ENCODE measurements around the gene PPP1R26.
"Not testable (repeated sequence)": the region's sequence is repeated elsewhere in the genome, so short reads cannot be mapped to it uniquely, and the experiment has no call there.

The PPP1R26 gene

GRCh38 chr9:135505406-135506187 is 26.0 kb downstream of the PPP1R26 start:
- FAIRE-seq = no peak

GRCh38 chr9:135506327-135507103 is 26.9 kb downstream of the PPP1R26 start:
- FAIRE-seq = no peak

GRCh38 chr9:135507104-135508035 is 27.8 kb downstream of the PPP1R26 start:
- FAIRE-seq = no peak

GRCh38 chr9:135508211-135508820 is 28.7 kb downstream of the PPP1R26 start:
- FAIRE-seq = no peak

GRCh38 chr9:135509458-135509857 is 29.9 kb downstream of the PPP1R26 start:
- FAIRE-seq = no peak

- no peak for FAIRE-seq
These were observed 32.6 kb downstream of the PPP1R26 start for GRCh38 chr9:135512241-135512603.

GRCh38 chr9:135512904-135513303 is 33.3 kb downstream of the PPP1R26 start:
- FAIRE-seq = no peak

GRCh38 chr9:135513351-135513846 is 33.8 kb downstream of the PPP1R26 start:
- FAIRE-seq = no peak

- FAIRE-seq = not testable (repeated sequence)
These were observed 34.3 kb downstream of the PPP1R26 start for GRCh38 chr9:135513906-135514305.

GRCh38 chr9:135514342-135515082 is 34.9 kb downstream of the PPP1R26 start:
- no peak for FAIRE-seq

- no peak for FAIRE-seq
These were observed 35.7 kb downstream of the PPP1R26 start for GRCh38 chr9:135515083-135515951.

- FAIRE-seq = no peak
These were observed 36.7 kb downstream of the PPP1R26 start for GRCh38 chr9:135516132-135516860.

GRCh38 chr9:135517407-135517822 is 37.8 kb downstream of the PPP1R26 start:
- no peak for FAIRE-seq

- no peak for FAIRE-seq
These were observed 39.8 kb downstream of the PPP1R26 start for GRCh38 chr9:135519179-135519971.

GRCh38 chr9:135520916-135521607 is 41.5 kb downstream of the PPP1R26 start, which contains the start of gene LCN1:
TSS of gene LCN1 (plus strand) at chr9:135521440. CDS start at chr9:135521498, 58 bp downstream.
- no peak for FAIRE-seq

GRCh38 chr9:135521608-135522095 is 42.1 kb downstream of the PPP1R26 start:
- FAIRE-seq = no peak

GRCh38 chr9:135522137-135522877 is 42.7 kb downstream of the PPP1R26 start:
- FAIRE-seq = no peak

Data from A204.1 (cell line).